Pancreas (tissue), 10 donors: ENCODE data around the gene CHD1. TPM values are rescaled to one million over a fixed set of nuclear protein-coding genes. Genes with fewer than 3 reads are reported as not detected.

Source experiments
- ATAC-seq, 4 donors: fragments of 200-7000 bp; cut with Tn5 transposase; one replicate each; pipeline versions ENCODE4 v1.8.0 to v1.9.1; 2020; ENCODE audit warnings: mild to moderate bottlenecking in 4 of 4, moderate library complexity in 4 of 4
- DNase-seq, 6 donors: peaks; one replicate each; pipeline ENCODE4 v3.0.0-alpha.2; 2020
- FAIRE-seq: peaks from 2 replicates; lab custom pipeline; 2012; peaks lifted over from hg19 to GRCh38; lab: Jason Lieb, UNC
- H3K27ac ChIP-seq, 4 donors: fragments of 200-600 bp; sonication (generic); 1 replicate in 3 of 4; 2 replicates in 1 of 4; pipeline versions ENCODE4 v1.5.0 to v1.8.0; 2020
- H3K27me3 ChIP-seq, 4 donors: fragments of 200-600 bp; one replicate each; pipeline ENCODE4 v1.8.0; 2021
- H3K36me3 ChIP-seq, 3 donors: fragments of 200-600 bp; sonication (generic) in 1 of 3; one replicate each; pipeline versions ENCODE4 v1.5.0 to v1.8.0; 2020 to 2021
- H3K4me1 ChIP-seq, 3 donors: fragments of 200-600 bp; one replicate each; pipeline ENCODE4 v1.8.0; 2021
- H3K4me3 ChIP-seq, 4 donors: fragments of 200-600 bp; sonication (generic) in 2 of 4; one replicate each; pipeline versions ENCODE4 v1.5.0 to v1.8.0; 2020 to 2021
- H3K9me3 ChIP-seq, 4 donors: fragments of 200-600 bp; one replicate each; pipeline ENCODE4 v1.8.0; 2021
- WGBS, 2 donors: extraction: QIAGEN DNeasy Blood & Tissue Kit; methylation state at CpG; one replicate each; pipeline ENCODE4 v1.1.7; 2013; 5-methylcytosine and 5-hydroxymethylcytosine counted together
- intact Hi-C, 3 donors: fragments of 100-400 bp; cut with DNase I; formaldehyde crosslinking; loops; one replicate each; pipeline versions ENCODE4 v1.11.1 to v1.14.2; 2022
- polyA plus RNA-seq, 2 donors: library from polyadenylated mRNA; stranded (reverse); fragments of 200-250 nt; gene quantifications; one replicate each; pipeline ENCODE4 v1.2.3, GENCODE V29; 2013
- total RNA-seq, 6 donors: library from RNA; stranded (reverse); fragmentation: NEBNext Ultra II Directional in 4 of 6; extraction: Animal tissue kit (Norgen Biotek cat#: 25700) in 4 of 6; gene quantifications; one replicate each; pipeline versions ENCODE4 v1.2.1 to v1.2.4, GENCODE V29; 2021 to 2023
- TF ChIP-seq, protein P1 (sequence below), 4 donors: fragments of 200-600 bp; sonication (generic) in 3 of 4; IDR thresholded peaks; one replicate each; pipeline versions ENCODE4 v1.5.0 to v1.8.0; 2021; ENCODE audit warnings: antibody characterized with exemption in 4 of 4
- donor health status: healthy with polysubstance abuse.
- donor health status: DM: no; HTN: no; CAD: no; lungs with moderate emphysema.
- donor health status: DM: no; HTN: no; CAD: no.
- donor health status: control.
- donor health status: control.
- donor health status: Bipolar disorder and iron deficiency.
- donor health status: DM: yes; HTN: yes; CAD: no.
- donor health status: DM: no; HTN: no; CAD: no.
- donor health status: DM: no; HTN: no; CAD: no.
- donor health status: DM: yes; HTN: yes; CAD: no.

The CHD1 gene
- total and polyA plus RNA-seq, 8 donors, result 10.1 to 20.7 (median 12.4) TPM

DNA sequence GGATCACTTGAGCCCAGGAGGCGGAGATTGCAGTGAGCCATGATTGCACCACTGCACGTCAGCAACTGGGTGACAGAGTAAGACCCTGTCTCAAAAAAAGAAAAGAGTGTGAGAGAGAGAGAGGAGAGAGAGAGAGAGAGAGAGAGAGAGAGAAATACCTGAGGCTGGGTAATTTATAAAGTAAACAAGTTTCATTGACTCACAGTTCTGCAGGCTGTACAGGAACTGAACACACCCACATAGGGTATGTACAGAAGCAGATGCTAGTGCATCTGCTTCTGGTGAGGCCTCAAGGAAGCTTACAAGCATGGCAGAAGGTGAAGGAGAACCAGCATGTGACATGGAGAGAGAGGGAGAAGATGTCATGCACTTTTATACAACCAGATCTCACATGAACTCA, 46.4 kb upstream of the CHD1 start:
- Histone ChIP-seq H3K4me3 (no peak overlapping the region), H3K9me3 (no peaks in the 10 kb centered on the region), H3K27me3 (no peaks in the 10 kb centered on the region), H3K36me3 (no peaks in the 10 kb centered on the region), H3K27ac (no peak overlapping the region), H3K4me1 (peaks cover 0 to 9% (median 4%) of the 10 kb centered on the region in 3 donors)
- FAIRE-seq (no peak), DNase-seq (no peak), ATAC-seq (no peak)
- TF ChIP-seq, protein P1, sequence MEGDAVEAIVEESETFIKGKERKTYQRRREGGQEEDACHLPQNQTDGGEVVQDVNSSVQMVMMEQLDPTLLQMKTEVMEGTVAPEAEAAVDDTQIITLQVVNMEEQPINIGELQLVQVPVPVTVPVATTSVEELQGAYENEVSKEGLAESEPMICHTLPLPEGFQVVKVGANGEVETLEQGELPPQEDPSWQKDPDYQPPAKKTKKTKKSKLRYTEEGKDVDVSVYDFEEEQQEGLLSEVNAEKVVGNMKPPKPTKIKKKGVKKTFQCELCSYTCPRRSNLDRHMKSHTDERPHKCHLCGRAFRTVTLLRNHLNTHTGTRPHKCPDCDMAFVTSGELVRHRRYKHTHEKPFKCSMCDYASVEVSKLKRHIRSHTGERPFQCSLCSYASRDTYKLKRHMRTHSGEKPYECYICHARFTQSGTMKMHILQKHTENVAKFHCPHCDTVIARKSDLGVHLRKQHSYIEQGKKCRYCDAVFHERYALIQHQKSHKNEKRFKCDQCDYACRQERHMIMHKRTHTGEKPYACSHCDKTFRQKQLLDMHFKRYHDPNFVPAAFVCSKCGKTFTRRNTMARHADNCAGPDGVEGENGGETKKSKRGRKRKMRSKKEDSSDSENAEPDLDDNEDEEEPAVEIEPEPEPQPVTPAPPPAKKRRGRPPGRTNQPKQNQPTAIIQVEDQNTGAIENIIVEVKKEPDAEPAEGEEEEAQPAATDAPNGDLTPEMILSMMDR (IDR thresholded peaks at IDR 0.05), result no peak
- intact Hi-C loops, result no loop called here
- 92 to 98% methylated on average over 2 of the region's 2 CpGs for WGBS, 2 donors

DNA sequence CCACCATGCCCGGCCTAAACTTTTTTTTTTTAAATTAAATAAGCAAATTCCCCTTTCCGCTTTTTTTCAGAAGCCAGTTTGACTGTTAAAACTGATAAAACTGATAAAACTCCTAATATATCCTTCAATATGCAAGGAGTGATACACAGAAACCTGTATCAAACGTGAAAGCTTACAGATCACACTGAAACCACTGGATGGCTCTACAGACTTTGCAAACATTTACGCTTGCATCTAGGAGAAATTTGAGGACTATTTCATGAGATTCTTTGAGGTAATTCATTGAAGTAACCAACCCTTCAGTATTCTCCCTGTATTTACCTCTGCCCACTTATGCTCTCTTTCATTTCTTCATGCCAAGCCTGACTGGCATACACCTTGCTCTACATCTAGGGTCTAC, 40.6 kb upstream of the CHD1 start:
- intact Hi-C loops, result no loop called here
- H3K9me3 ChIP-seq, result no peaks in the 10 kb centered on the region
- H3K27me3 ChIP-seq, result no peaks in the 10 kb centered on the region
- H3K27ac ChIP-seq, result no peak overlapping the region
- ATAC-seq (no peak), DNase-seq (no peak), FAIRE-seq (no peak)
- no peaks in the 10 kb centered on the region for H3K36me3 ChIP-seq
- TF ChIP-seq, protein P1 (IDR thresholded peaks at IDR 0.05), result no peak
- H3K4me3 ChIP-seq, result no peak overlapping the region
- WGBS, 2 donors, result 84% methylated on average over 4 of the region's 4 CpGs
- no peaks in the 10 kb centered on the region for H3K4me1 ChIP-seq

DNA sequence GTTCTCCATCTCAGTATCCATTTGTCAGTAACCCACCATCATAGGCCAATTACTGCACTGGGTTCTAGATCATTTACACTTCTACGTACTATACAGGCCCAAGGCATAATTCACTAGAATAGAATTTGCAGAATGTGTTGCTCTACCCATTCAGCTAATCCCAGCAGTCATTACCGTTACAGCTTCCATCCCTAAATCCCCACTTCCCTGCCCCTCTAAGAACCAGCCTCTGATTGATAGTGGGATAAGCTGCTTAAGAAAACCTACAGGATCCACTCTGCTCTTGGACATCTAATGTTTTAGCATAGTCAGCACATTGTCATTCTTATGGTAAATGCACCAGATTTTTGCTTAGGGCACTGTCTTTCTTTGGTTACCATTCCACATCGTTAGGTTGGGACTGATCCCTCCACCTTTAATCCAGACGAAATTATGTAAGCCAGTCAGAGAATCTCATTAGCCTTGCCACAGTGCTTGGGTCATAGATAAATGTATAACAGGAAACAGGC, 39.3 kb upstream of the CHD1 start:
- no peaks in the 10 kb centered on the region for H3K4me1 ChIP-seq
- H3K9me3 ChIP-seq, result no peaks in the 10 kb centered on the region
- intact Hi-C loops, result no loop called here
- H3K4me3 ChIP-seq, result no peak overlapping the region
- no peak for ATAC-seq
- DNase-seq, result no peak
- no peaks in the 10 kb centered on the region for H3K27me3 ChIP-seq
- no peak overlapping the region for H3K27ac ChIP-seq
- no peaks in the 10 kb centered on the region for H3K36me3 ChIP-seq
- FAIRE-seq, result no peak
- 81 to 84% methylated on average over 4 of the region's 4 CpGs for WGBS, 2 donors
- TF ChIP-seq, protein P1 (IDR thresholded peaks at IDR 0.05), result no peak

DNA sequence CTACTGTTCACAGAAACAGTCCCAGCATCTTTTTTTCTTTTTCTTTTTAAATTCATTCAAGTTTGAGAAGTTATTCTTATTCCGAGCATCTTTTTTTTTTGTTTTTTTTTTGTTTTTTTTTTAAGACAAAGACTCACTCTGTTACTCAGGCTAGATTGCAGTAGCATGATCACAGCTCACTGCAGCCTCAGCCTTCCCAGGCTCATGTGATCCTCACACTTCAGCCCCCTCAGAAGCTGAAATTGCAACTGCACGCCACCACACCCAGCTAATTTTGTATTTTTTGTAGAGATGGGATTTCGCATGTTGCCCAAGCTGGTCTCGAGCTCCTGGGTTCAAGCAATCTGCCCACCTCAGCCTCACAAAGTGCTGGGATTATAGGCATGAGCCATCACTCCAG, 36.4 kb upstream of the CHD1 start:
- intact Hi-C loops, result no loop called here
- Histone ChIP-seq H3K4me1 (no peaks in the 10 kb centered on the region), H3K9me3 (no peaks in the 10 kb centered on the region), H3K27ac (no peak overlapping the region), H3K4me3 (no peak overlapping the region), H3K36me3 (no peaks in the 10 kb centered on the region), H3K27me3 (no peaks in the 10 kb centered on the region)
- no peak for FAIRE-seq
- TF ChIP-seq, protein P1 (IDR thresholded peaks at IDR 0.05), result no peak
- no peak for ATAC-seq
- DNase-seq, result no peak
- WGBS, 2 donors, result 90 to 97% methylated on average over 4 of the region's 4 CpGs

DNA sequence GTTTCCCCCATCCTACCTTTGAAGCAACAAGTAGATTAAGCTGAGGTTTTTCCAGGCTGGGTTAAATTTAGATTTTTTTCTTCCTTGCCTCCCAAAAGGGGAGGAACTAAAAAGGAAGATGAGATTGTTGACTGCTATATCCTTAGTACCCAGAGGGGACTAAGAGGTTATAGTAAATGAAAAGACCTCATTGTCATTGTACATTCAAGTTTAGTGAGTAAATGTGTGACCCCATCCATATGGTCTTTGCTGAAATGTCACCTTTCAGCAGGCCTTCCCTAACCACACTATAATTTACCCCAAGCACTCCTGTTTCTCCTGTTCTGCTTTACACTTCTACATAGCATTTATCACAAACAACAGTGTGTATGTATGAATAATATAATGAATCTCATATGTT, 35.8 kb upstream of the CHD1 start:
- H3K27ac ChIP-seq, result no peak overlapping the region
- H3K27me3 ChIP-seq, result no peaks in the 10 kb centered on the region
- no peaks in the 10 kb centered on the region for H3K9me3 ChIP-seq
- intact Hi-C loops, result no loop called here
- ATAC-seq (no peak), DNase-seq (no peak), FAIRE-seq (no peak)
- H3K36me3 ChIP-seq, result no peaks in the 10 kb centered on the region
- H3K4me3 ChIP-seq, result no peak overlapping the region
- TF ChIP-seq, protein P1 (IDR thresholded peaks at IDR 0.05), result no peak
- H3K4me1 ChIP-seq, result no peaks in the 10 kb centered on the region
